Psoas muscle (tissue), 8 donors: ENCODE data around the gene POMC. TPM values are rescaled to one million over a fixed set of nuclear protein-coding genes. Genes with fewer than 3 reads are reported as not detected.
"Not testable (repeated sequence)": the region's sequence is repeated elsewhere in the genome, so short reads cannot be mapped to it uniquely, and the experiment has no call there.

Experiments used
- ATAC-seq, 4 donors: fragments of 200-7000 bp; cut with Tn5 transposase; one replicate each; pipeline ENCODE4 v1.9.1; 2020; ENCODE audit warnings: moderate library complexity in 3 of 4, mild to moderate bottlenecking in 2 of 4
- DNase-seq, 2 donors: peaks; one replicate each; pipeline ENCODE4 v3.0.0-alpha.2; 2020
- H3K27ac ChIP-seq: fragments of 200-600 bp; one replicate; pipeline ENCODE4 v1.8.0; 2022
- H3K27me3 ChIP-seq, 3 donors: fragments of 200-600 bp in 1 of 3; one replicate each; pipeline versions ENCODE4 v1.6.1 to v1.8.0; 2013 to 2022; ENCODE audit warnings: low read length in 2 of 3, mild to moderate bottlenecking in 2 of 3, moderate library complexity in 1 of 3; ENCODE audit not compliant: insufficient read depth in 3 of 3
- H3K36me3 ChIP-seq, 2 donors: fragments of 200-600 bp in 1 of 2; one replicate each; pipeline versions ENCODE4 v1.6.1 to v1.8.0; 2013 to 2022; ENCODE audit warnings: low read depth in 1 of 2, mild to moderate bottlenecking in 1 of 2, moderate library complexity in 1 of 2; ENCODE audit not compliant: insufficient read depth in 1 of 2
- H3K4me1 ChIP-seq: fragments of 200-600 bp; one replicate; pipeline ENCODE4 v1.8.0; 2022
- H3K4me3 ChIP-seq: fragments of 200-600 bp; one replicate; pipeline ENCODE4 v1.8.0; 2022; ENCODE audit warnings: mild to moderate bottlenecking
- H3K9me3 ChIP-seq: fragments of 200-600 bp; one replicate; pipeline ENCODE4 v1.8.0; 2022
- CTCF ChIP-seq: fragments of 200-600 bp; IDR thresholded peaks from one replicate; pipeline ENCODE4 v1.8.0; 2022; ENCODE audit warnings: antibody characterized with exemption
- WGBS, 3 donors: extraction: QIAGEN DNeasy Blood & Tissue Kit; methylation state at CpG; one replicate each; pipeline versions ENCODE4 v1.1.6 to v1.1.7; 2013; 5-methylcytosine and 5-hydroxymethylcytosine counted together
- intact Hi-C, 2 donors: fragments of 100-400 bp; cut with DNase I; formaldehyde crosslinking; loops; one replicate each; pipeline versions ENCODE4 v1.11.0 to v1.14.2; 2022
- polyA plus RNA-seq, 3 donors: library from polyadenylated mRNA; stranded (reverse); fragments of 200-250 nt; gene quantifications; one replicate each; pipeline ENCODE4 v1.2.3, GENCODE V29; 2013
- total RNA-seq, 4 donors: library from RNA; stranded (reverse); fragmentation: NEBNext Ultra II Directional in 2 of 4; extraction: Animal tissue kit (Norgen Biotek cat#: 25700) in 2 of 4; gene quantifications; one replicate each; pipeline versions ENCODE4 v1.2.1 to v1.2.4, GENCODE V29; 2021 to 2023
- donor health status: healthy with polysubstance abuse.
- donor health status: DM: no; HTN: no; CAD: no; lungs with moderate emphysema.
- donor health status: Bipolar disorder and iron deficiency.
- donor health status: healthy.
- donor health status: DM: yes; HTN: yes; CAD: no.
- donor health status: DM: no; HTN: no; CAD: no.
- donor health status: DM: no; HTN: no; CAD: no.
- donor health status: DM: yes; HTN: yes; CAD: no.

Gene POMC
- total and polyA plus RNA-seq, 7 donors, result 1.8 to 15.2 (median 3.3) TPM

DNA sequence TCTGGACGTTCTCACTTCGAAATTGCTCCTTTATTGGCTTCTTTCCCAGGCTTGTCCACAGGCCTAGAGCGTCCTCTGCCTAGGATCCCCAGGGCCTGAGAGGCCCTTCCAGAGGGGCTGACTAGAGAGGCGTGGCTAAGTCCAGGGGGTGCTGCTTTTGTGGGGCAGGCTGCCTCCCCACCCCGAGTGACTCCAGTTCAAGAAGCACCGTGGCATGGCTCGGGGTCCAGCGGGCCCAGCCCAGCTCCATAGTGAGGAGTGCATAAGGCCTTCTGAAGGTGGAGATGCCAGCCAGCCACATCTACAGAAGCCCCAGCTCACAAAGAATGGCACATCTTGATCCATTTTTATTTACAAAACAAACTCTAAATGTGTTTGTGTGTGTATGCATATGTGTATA lies 44.8 kb upstream of the POMC start:
- DNase-seq (no peak), ATAC-seq (no peak)
- Histone ChIP-seq H3K4me1 (no peaks in the 10 kb centered on the region), H3K9me3 (no peaks in the 10 kb centered on the region), H3K36me3 (no peaks in the 10 kb centered on the region), H3K4me3 (no peak overlapping the region), H3K27me3 (no peaks in the 10 kb centered on the region), H3K27ac (no peak overlapping the region)
- TF ChIP-seq CTCF, result no peak
- WGBS, 3 donors, result 40 to 56% (median 52%) methylated on average over 8 of the region's 8 CpGs
- intact Hi-C loops, result no loop called here

DNA sequence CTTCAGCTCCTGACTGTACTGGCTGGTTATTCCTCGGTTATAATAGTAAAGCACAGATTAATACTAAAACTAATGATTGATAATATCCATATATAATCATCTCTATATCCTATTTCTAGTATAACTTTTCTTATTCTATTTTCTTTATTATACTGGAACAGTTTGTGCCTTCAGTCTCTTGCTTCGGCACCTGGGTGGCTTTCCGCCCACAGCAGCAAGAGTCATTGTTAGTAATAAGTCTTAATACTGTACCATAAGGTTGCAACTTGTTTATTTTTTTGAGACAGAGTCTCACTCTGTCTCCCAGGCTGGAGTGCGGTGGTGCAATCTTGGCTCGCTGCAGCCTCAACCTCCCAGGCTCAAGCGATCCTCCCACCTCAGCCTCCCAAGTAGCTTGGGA lies 42.5 kb upstream of the POMC start:
- H3K4me3 ChIP-seq, H3K9me3 ChIP-seq, H3K4me1 ChIP-seq, H3K27ac ChIP-seq, H3K36me3 ChIP-seq, ATAC-seq, DNase-seq, H3K27me3 ChIP-seq, intact Hi-C loops: not testable (repeated sequence)
- 96 to 97% (median 97%) methylated on average over 6 of the region's 6 CpGs for WGBS, 3 donors

DNA sequence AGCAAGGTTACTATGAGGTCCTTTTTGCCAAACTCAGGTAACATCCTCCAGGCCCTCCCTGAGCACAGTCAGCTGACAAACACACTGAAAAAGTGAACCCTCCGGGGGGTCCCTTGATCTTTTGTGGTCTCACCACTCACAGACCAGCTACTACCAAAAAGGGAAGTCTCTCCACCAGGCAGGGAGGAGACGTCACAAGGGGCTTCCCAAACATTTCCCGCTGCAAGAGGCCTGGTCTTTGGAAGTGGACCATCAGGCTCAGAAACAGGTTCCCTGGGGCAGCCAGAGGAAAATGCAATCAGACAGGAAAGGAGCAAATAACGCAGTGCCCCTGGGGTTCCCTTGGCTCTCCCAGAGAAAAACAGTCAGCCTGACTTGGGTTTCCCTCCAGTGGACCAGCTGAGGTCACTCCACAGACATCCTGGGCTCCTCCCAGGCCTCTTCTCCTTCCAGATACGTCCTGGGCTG lies 38.7 kb upstream of the POMC start:
- no peaks in the 10 kb centered on the region for H3K4me1 ChIP-seq
- 69 to 76% (median 71%) methylated on average over 5 of the region's 5 CpGs for WGBS, 3 donors
- H3K27me3 ChIP-seq, result no peaks in the 10 kb centered on the region
- no peak overlapping the region for H3K4me3 ChIP-seq
- H3K36me3 ChIP-seq, result no peaks in the 10 kb centered on the region
- DNase-seq (no peak), ATAC-seq (no peak)
- no peak for TF ChIP-seq CTCF
- no peaks in the 10 kb centered on the region for H3K9me3 ChIP-seq
- no peak overlapping the region for H3K27ac ChIP-seq
- intact Hi-C loops, result no loop called here

DNA sequence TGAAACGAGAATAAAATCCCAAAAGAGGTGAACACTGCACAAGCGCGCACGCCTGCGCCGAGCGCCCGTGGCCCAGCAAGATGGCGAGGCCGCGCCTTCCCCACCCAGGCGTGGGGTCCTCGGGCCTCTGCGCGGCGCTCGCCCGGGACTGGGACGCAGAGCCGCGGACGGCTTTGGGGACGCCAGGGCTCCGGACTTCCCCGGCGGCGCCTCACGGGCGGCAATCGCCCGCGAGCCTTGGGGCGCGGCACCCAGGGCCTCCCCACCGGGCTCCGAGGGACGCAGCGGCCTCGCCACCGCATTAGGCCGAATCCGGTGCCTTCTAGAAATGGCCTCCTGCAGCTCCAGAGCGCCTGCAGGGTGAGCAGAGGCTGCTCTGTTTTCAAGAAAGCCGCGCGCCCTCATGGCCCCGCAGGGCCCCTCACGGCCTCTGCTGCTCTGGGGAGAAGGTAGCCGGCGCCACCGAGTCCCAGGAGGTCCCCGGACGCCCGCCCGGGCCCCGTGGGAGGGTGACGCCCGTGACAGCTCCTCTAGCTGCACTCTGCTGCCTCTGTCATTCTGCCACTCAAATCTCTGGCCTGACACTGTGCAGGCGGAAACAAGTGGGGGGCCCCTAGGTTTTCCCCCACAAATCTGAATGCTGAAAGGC lies 35.9 kb upstream of the POMC start:
- no peak for TF ChIP-seq CTCF
- H3K27ac ChIP-seq, result no peak overlapping the region
- H3K4me3 ChIP-seq, result peak overlapping the region; percentile 46
- no peak for ATAC-seq
- 51 to 58% (median 52%) methylated on average over 45 to 59 of the region's 59 CpGs for WGBS, 3 donors
- H3K9me3 ChIP-seq, result no peaks in the 10 kb centered on the region
- no peaks in the 10 kb centered on the region for H3K4me1 ChIP-seq
- intact Hi-C loops, result no loop called here
- DNase-seq, result no peak
- H3K27me3 ChIP-seq, result no peaks in the 10 kb centered on the region
- no peaks in the 10 kb centered on the region for H3K36me3 ChIP-seq

- WGBS, 3 donors, result 81 to 88% (median 87%) methylated on average over 11 of the region's 11 CpGs
- intact Hi-C loops, result no loop called here
- no peak for TF ChIP-seq CTCF
- H3K27me3 ChIP-seq, result no peaks in the 10 kb centered on the region
- H3K36me3 ChIP-seq, result no peaks in the 10 kb centered on the region
- no peak for DNase-seq
- H3K4me3 ChIP-seq, result no peak overlapping the region
- no peaks in the 10 kb centered on the region for H3K9me3 ChIP-seq
- ATAC-seq, result no peak
- H3K4me1 ChIP-seq, result no peaks in the 10 kb centered on the region
- H3K27ac ChIP-seq, result no peak overlapping the region
These were observed 33.9 kb upstream of the POMC start for GRCh38 chr2:25202275-25202674.
